GM23338 (cell line): ENCODE measurements around the gene FOXJ3. TPM values are rescaled to one million over a fixed set of nuclear protein-coding genes. Genes with fewer than 3 reads are reported as not detected.

Source experiments
- ATAC-seq: fragments of 200-7000 bp; cut with Tn5 transposase; 3 replicates; pipeline ENCODE4 v1.9.1; 2020
- DNase-seq: peaks from one replicate; pipeline ENCODE4 v3.0.0-alpha.2; 2015; ENCODE audit warnings: low spot score
- H2AFZ ChIP-seq: fragments of 200-600 bp; sonication (generic); 2 replicates; pipeline ENCODE4 v1.8.0; 2016; ENCODE audit warnings: antibody characterized with exemption, mild to moderate bottlenecking, moderate library complexity
- H3F3A ChIP-seq: fragments of 200-600 bp; sonication (generic); replicated peaks from 2 replicates; pipeline ENCODE4 v1.8.0; 2017; ENCODE audit warnings: antibody characterized with exemption, mixed run types, low read depth
- H3K27ac ChIP-seq: fragments of 200-600 bp; sonication (generic); 2 replicates; pipeline ENCODE4 v1.6.1; 2016; ENCODE audit warnings: low read depth
- H3K27me3 ChIP-seq: fragments of 200-600 bp; sonication (generic); 2 replicates; pipeline ENCODE4 v1.8.0; 2016; ENCODE audit warnings: mild to moderate bottlenecking, mixed run types, moderate library complexity; ENCODE audit not compliant: insufficient read depth
- H3K36me3 ChIP-seq: fragments of 200-600 bp; sonication (generic); 2 replicates; pipeline ENCODE4 v1.8.0; 2016; ENCODE audit warnings: mild to moderate bottlenecking; ENCODE audit not compliant: insufficient read depth
- H3K4me1 ChIP-seq: fragments of 200-600 bp; sonication (generic); 2 replicates; pipeline ENCODE4 v1.8.0; 2016; ENCODE audit warnings: mild to moderate bottlenecking, moderate library complexity; ENCODE audit not compliant: insufficient read depth
- H3K4me2 ChIP-seq: fragments of 200-600 bp; sonication (generic); 2 replicates; pipeline ENCODE4 v1.7.1; 2017; ENCODE audit warnings: mixed run types
- H3K4me3 ChIP-seq: fragments of 200-600 bp; sonication (generic); 2 replicates; pipeline ENCODE4 v1.6.1; 2016; ENCODE audit warnings: mixed run types
- H3K79me2 ChIP-seq: fragments of 200-600 bp; sonication (generic); replicated peaks from 2 replicates; pipeline ENCODE4 v1.8.0; 2017; ENCODE audit warnings: mild to moderate bottlenecking; ENCODE audit not compliant: insufficient read depth
- H3K9me2 ChIP-seq: fragments of 200-600 bp; sonication (generic); 2 replicates; pipeline ENCODE4 v1.8.0; 2017; ENCODE audit not compliant: insufficient read depth
- H4K20me1 ChIP-seq: fragments of 200-600 bp; sonication (generic); replicated peaks from 2 replicates; pipeline ENCODE4 v1.8.0; 2017; ENCODE audit warnings: mild to moderate bottlenecking; ENCODE audit not compliant: insufficient read depth
- H3K27ac Mint-ChIP-seq: 2 replicates; pipeline ENCODE4 v1.8.0; 2020; ENCODE audit warnings: inconsistent platforms, mild to moderate bottlenecking, moderate library complexity, mixed read lengths
- H3K27me3 Mint-ChIP-seq: 3 replicates; pipeline ENCODE4 v1.8.0; 2022; ENCODE audit warnings: low read depth, mild to moderate bottlenecking, moderate library complexity, mixed read lengths, inconsistent platforms; ENCODE audit not compliant: insufficient read depth, poor library complexity
- H3K36me3 Mint-ChIP-seq: 3 replicates; pipeline ENCODE4 v1.8.0; 2021; ENCODE audit warnings: low read depth, mild to moderate bottlenecking, inconsistent platforms, moderate library complexity, mixed read lengths
- H3K4me1 Mint-ChIP-seq: 3 replicates; pipeline ENCODE4 v1.8.0; 2020; ENCODE audit warnings: mild to moderate bottlenecking, inconsistent platforms, mixed read lengths
- H3K4me3 Mint-ChIP-seq: 3 replicates; pipeline ENCODE4 v1.8.0; 2021; ENCODE audit warnings: moderate library complexity, mild to moderate bottlenecking, inconsistent platforms, mixed read lengths
- H3K9me3 Mint-ChIP-seq: 3 replicates; pipeline ENCODE4 v1.8.0; 2020; ENCODE audit warnings: moderate library complexity, mild to moderate bottlenecking, inconsistent platforms, mixed read lengths
- ETS1 ChIP-seq: IDR thresholded peaks from 2 replicates; pipeline ENCODE4 v1.6.1; 2016; ENCODE audit warnings: antibody characterized with exemption
- EZH2phosphoT487 ChIP-seq: fragments of 200-600 bp; sonication (generic); IDR thresholded peaks from one replicate; pipeline ENCODE4 v1.8.1; 2018; ENCODE audit warnings: antibody characterized with exemption; ENCODE audit not compliant: unreplicated experiment
- NANOG ChIP-seq: IDR thresholded peaks from 2 replicates; pipeline ENCODE4 v1.6.1; 2016; ENCODE audit warnings: antibody characterized with exemption, borderline replicate concordance
- STAT1 ChIP-seq: IDR thresholded peaks from one replicate; pipeline ENCODE4 v1.6.1; 2016; ENCODE audit warnings: antibody characterized with exemption; ENCODE audit not compliant: unreplicated experiment
- ZNF114 ChIP-seq: fragments of 250-450 bp; sonication (Bioruptor Pico); IDR thresholded peaks from 2 replicates; pipeline ENCODE4 v1.5.0; 2020; ENCODE audit warnings: mild to moderate bottlenecking, moderate library complexity
- ZNF331 ChIP-seq: fragments of 250-450 bp; sonication (Bioruptor Pico); IDR thresholded peaks from 2 replicates; pipeline ENCODE4 v1.5.0; 2020; ENCODE audit warnings: low read depth, mild to moderate bottlenecking, moderate library complexity
- ZNF462 ChIP-seq: fragments of 250-450 bp; sonication (Bioruptor Pico); IDR thresholded peaks from 2 replicates; pipeline ENCODE4 v1.5.0; 2020; ENCODE audit warnings: mild to moderate bottlenecking, moderate library complexity
- polyA plus RNA-seq: library from polyadenylated mRNA; unstranded; fragments of >200 nt; fragmentation: Nextera tagmentation; extraction: Ambion mirVana; gene quantifications from 2 replicates; pipeline ENCODE4 v1.2.1, GENCODE V29; 2016
- total RNA-seq: library from RNA; depleted of rRNA; stranded (reverse); fragments of >200 nt; shearing (Covaris generic); gene quantifications from 2 replicates; pipeline ENCODE4 v1.2.3, GENCODE V29; 2014
- TF ChIP-seq, protein P1 (sequence below): IDR thresholded peaks from one replicate; pipeline ENCODE4 v1.6.1; 2018; ENCODE audit warnings: antibody characterized with exemption; ENCODE audit not compliant: unreplicated experiment

Gene FOXJ3
- total and polyA plus RNA-seq, 2 experiments from 2014 or later, result 36.6 to 53.3 TPM

DNA sequence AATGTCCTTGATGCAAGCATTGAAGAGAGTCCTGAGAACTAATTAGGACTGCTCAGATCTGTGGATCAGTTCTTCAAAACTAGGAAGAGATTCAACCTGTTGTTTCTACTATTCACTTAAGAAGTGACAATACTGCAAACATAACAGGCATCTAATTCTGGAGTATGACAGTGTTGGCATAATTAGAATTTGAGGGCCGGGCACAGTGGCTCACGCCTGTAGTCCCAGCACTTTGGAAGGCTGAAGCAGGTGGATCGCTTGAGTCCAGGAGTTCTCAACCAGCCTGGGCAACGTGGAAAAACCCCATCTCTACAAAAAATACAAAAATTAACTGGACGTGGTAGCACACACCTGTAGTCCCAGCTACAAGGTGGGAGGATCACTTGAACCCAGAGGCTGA is 8.0 kb upstream of the FOXJ3 start:
- Histone ChIP-seq H3K79me2 (no peaks in the 10 kb centered on the region), H3F3A (0 out of 2 replicates have a peak, but pooled peaks cover 6% of the 10 kb centered on the region), H3K27ac (no peak overlapping the region), H3K4me2 (no peak overlapping the region), H3K36me3 (no peaks in the 10 kb centered on the region), H4K20me1 (no peaks in the 10 kb centered on the region), H3K4me3 (no peak overlapping the region), H3K4me1 (peaks cover 25% of the 10 kb centered on the region), H2AFZ (no peak overlapping the region), H3K9me2 (no peaks in the 10 kb centered on the region), H3K27me3 (no peaks in the 10 kb centered on the region)
- Mint-ChIP-seq H3K4me3 (no peak overlapping the region), H3K27me3 (peaks cover 4% of the 10 kb centered on the region), H3K9me3 (no peaks in the 10 kb centered on the region), H3K4me1 (peaks cover 20% of the 10 kb centered on the region), H3K36me3 (no peaks in the 10 kb centered on the region), H3K27ac (no peak overlapping the region)
- DNase-seq (no peak), ATAC-seq (no peak)
- TF ChIP-seq EZH2phosphoT487 (no peak), ZNF462 (CRISPR knock-in tag) (no peak), NANOG (no peak), STAT1 (no peak), ZNF331 (no peak), ZNF114 (no peak), ETS1 (no peak)
- TF ChIP-seq, protein P1, sequence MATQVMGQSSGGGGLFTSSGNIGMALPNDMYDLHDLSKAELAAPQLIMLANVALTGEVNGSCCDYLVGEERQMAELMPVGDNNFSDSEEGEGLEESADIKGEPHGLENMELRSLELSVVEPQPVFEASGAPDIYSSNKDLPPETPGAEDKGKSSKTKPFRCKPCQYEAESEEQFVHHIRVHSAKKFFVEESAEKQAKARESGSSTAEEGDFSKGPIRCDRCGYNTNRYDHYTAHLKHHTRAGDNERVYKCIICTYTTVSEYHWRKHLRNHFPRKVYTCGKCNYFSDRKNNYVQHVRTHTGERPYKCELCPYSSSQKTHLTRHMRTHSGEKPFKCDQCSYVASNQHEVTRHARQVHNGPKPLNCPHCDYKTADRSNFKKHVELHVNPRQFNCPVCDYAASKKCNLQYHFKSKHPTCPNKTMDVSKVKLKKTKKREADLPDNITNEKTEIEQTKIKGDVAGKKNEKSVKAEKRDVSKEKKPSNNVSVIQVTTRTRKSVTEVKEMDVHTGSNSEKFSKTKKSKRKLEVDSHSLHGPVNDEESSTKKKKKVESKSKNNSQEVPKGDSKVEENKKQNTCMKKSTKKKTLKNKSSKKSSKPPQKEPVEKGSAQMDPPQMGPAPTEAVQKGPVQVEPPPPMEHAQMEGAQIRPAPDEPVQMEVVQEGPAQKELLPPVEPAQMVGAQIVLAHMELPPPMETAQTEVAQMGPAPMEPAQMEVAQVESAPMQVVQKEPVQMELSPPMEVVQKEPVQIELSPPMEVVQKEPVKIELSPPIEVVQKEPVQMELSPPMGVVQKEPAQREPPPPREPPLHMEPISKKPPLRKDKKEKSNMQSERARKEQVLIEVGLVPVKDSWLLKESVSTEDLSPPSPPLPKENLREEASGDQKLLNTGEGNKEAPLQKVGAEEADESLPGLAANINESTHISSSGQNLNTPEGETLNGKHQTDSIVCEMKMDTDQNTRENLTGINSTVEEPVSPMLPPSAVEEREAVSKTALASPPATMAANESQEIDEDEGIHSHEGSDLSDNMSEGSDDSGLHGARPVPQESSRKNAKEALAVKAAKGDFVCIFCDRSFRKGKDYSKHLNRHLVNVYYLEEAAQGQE, result no peak
